IMR-90 (cell line): ENCODE results near the gene FTL. TPM values are rescaled to one million over a fixed set of nuclear protein-coding genes. Genes with fewer than 3 reads are reported as not detected.
A peak's percentile ranks its signal among the peaks of the same experiment; 100 is the strongest.

Experiments used
- ATAC-seq: fragments of 200-7000 bp; cut with Tn5 transposase; 2 replicates; pipeline ENCODE4 v1.9.1; 2020; ENCODE audit warnings: low read depth, mild to moderate bottlenecking, moderate library complexity
- BruUV-seq: library from RNA; stranded (reverse); fragments of 400-500 nt; replicated peaks from 2 replicates; lab custom pipeline; 2021; lab: Mats Ljungman, UMichigan
- CTCF ChIA-PET: fragments of 300-600 bp; formaldehyde crosslinking; extraction: SDS; loops from one replicate; lab custom pipeline; 2021; ENCODE audit warnings: antibody characterized with exemption; lab: Yijun Ruan, JAX
- POLR2A ChIA-PET: fragments of 300-600 bp; sonication (Branson Sonifier 250); formaldehyde crosslinking; loops from one replicate; lab custom pipeline; 2022; ENCODE audit warnings: antibody characterized with exemption; ENCODE audit not compliant: unreplicated experiment; lab: Charles Lee
- DNase-seq: peaks from one replicate; pipeline ENCODE4 v3.0.0; 2013
- H2AFZ ChIP-seq: replicated peaks from 2 replicates; pipeline ENCODE3; 2013; ENCODE audit warnings: low read length, mild to moderate bottlenecking; ENCODE audit not compliant: poor library complexity
- H2AK5ac ChIP-seq: 2 replicates; pipeline ENCODE4 v1.6.1; 2013; ENCODE audit warnings: low read depth, low read length, inconsistent platforms
- H2AK9ac ChIP-seq: replicated peaks from 2 replicates; pipeline ENCODE3; 2013; ENCODE audit warnings: mild to moderate bottlenecking, low read depth, low read length, moderate library complexity; ENCODE audit not compliant: poor library complexity
- H2BK120ac ChIP-seq: 2 replicates; pipeline ENCODE4 v1.6.1; 2013; ENCODE audit warnings: low read depth, low read length, inconsistent platforms
- H2BK15ac ChIP-seq: 3 replicates; pipeline ENCODE4 v1.6.1; 2013; ENCODE audit warnings: low read depth, low read length, inconsistent platforms
- H2BK20ac ChIP-seq: 2 replicates; pipeline ENCODE4 v1.6.1; 2013; ENCODE audit warnings: low read depth, mild to moderate bottlenecking, inconsistent platforms, low read length, moderate library complexity
- H2BK5ac ChIP-seq: 2 replicates; pipeline ENCODE4 v1.6.1; 2013; ENCODE audit warnings: mild to moderate bottlenecking, low read depth, low read length, inconsistent platforms; ENCODE audit not compliant: poor library complexity, severe bottlenecking
- H3K14ac ChIP-seq: replicated peaks from 2 replicates; pipeline ENCODE4 v1.6.1; 2013; ENCODE audit warnings: low read depth, low read length, inconsistent platforms
- H3K18ac ChIP-seq: 2 replicates; pipeline ENCODE4 v1.6.1; 2013; ENCODE audit warnings: low read depth, low read length, control low read depth
- H3K23ac ChIP-seq: 2 replicates; pipeline ENCODE4 v1.6.1; 2013; ENCODE audit warnings: low read depth, low read length, inconsistent platforms
- H3K27ac ChIP-seq: 2 replicates; pipeline ENCODE4 v1.5.1; 2013; ENCODE audit warnings: mild to moderate bottlenecking, control low read depth, low read length; ENCODE audit not compliant: insufficient read depth
- H3K27me3 ChIP-seq: 2 replicates; pipeline ENCODE4 v1.6.1; 2013; ENCODE audit warnings: low read length; ENCODE audit not compliant: control insufficient read depth, insufficient read depth
- H3K36me3 ChIP-seq: 2 replicates; pipeline ENCODE4 v1.6.1; 2013; ENCODE audit warnings: low read length, mixed read lengths; ENCODE audit not compliant: control insufficient read depth, insufficient read depth
- H3K4ac ChIP-seq: 2 replicates; pipeline ENCODE4 v1.6.1; 2013; ENCODE audit warnings: low read depth, low read length, inconsistent platforms
- H3K4me1 ChIP-seq: 2 replicates; pipeline ENCODE4 v1.6.1; 2013; ENCODE audit warnings: low read length, mixed read lengths; ENCODE audit not compliant: control insufficient read depth, insufficient read depth
- H3K4me2 ChIP-seq: 2 replicates; pipeline ENCODE4 v1.6.1; 2013; ENCODE audit warnings: low read depth, mild to moderate bottlenecking, control low read depth, low read length, moderate library complexity
- H3K4me3 ChIP-seq: 2 replicates; pipeline ENCODE4 v1.5.1; 2013; ENCODE audit warnings: low read depth, mild to moderate bottlenecking, control low read depth, low read length, moderate library complexity; ENCODE audit not compliant: insufficient read depth
- H3K56ac ChIP-seq: 2 replicates; pipeline ENCODE4 v1.6.1; 2013; ENCODE audit warnings: low read length, inconsistent platforms; ENCODE audit not compliant: insufficient read depth; ENCODE audit errors: extremely low read depth
- H3K79me1 ChIP-seq, 2 experiments: 2 replicates each; pipeline ENCODE4 v1.6.1; 2013; ENCODE audit warnings: low read length in 2 of 2, inconsistent platforms in 1 of 2, low read depth in 1 of 2
- H3K9ac ChIP-seq: 2 replicates; pipeline ENCODE4 v1.6.1; 2013; ENCODE audit warnings: low read depth, low read length, control low read depth
- H3K9me1 ChIP-seq: 2 replicates; pipeline ENCODE4 v1.6.1; 2013; ENCODE audit warnings: low read length, inconsistent platforms; ENCODE audit not compliant: insufficient read depth
- H3K9me3 ChIP-seq: 2 replicates; pipeline ENCODE4 v1.6.1; 2013; ENCODE audit warnings: low read length; ENCODE audit not compliant: control insufficient read depth, insufficient read depth
- H4K20me1 ChIP-seq: 2 replicates; pipeline ENCODE4 v1.6.1; 2013; ENCODE audit warnings: low read length, inconsistent platforms; ENCODE audit not compliant: insufficient read depth
- H4K5ac ChIP-seq: 2 replicates; pipeline ENCODE4 v1.6.1; 2013; ENCODE audit warnings: mild to moderate bottlenecking, low read depth, low read length, control low read depth
- H4K8ac ChIP-seq, 2 experiments: 2 replicates each; pipeline ENCODE4 v1.6.1; 2013; ENCODE audit warnings: low read depth in 2 of 2, low read length in 2 of 2, control low read depth in 1 of 2, inconsistent platforms in 1 of 2
- H4K91ac ChIP-seq: 2 replicates; pipeline ENCODE4 v1.6.1; 2013; ENCODE audit warnings: low read depth, low read length, inconsistent platforms; ENCODE audit not compliant: insufficient read depth
- BHLHE40 ChIP-seq: fragments of 150-350 bp; IDR thresholded peaks from 2 replicates; pipeline ENCODE4 v1.6.1; 2016; ENCODE audit warnings: mild to moderate bottlenecking, low read depth, low read length
- CTCF ChIP-seq: conservative IDR thresholded peaks from 2 replicates; pipeline ENCODE4 v1.5.1; 2012; ENCODE audit warnings: mild to moderate bottlenecking, low read depth, low read length, improper control_type of control experiment
- POLR2A ChIP-seq: IDR thresholded peaks from 2 replicates; pipeline ENCODE4 v1.6.1; 2012; ENCODE audit warnings: mild to moderate bottlenecking, low read depth, low read length
- RCOR1 ChIP-seq: IDR thresholded peaks from 2 replicates; pipeline ENCODE4 v1.6.1; 2012; ENCODE audit warnings: mild to moderate bottlenecking, low read length, improper control_type of control experiment; ENCODE audit not compliant: insufficient replicate concordance
- RFX5 ChIP-seq: IDR thresholded peaks from 2 replicates; pipeline ENCODE4 v1.8.0; 2012; ENCODE audit warnings: low read depth, mild to moderate bottlenecking, low read length, moderate library complexity
- USF2 ChIP-seq: fragments of 150-350 bp; IDR thresholded peaks from 2 replicates; pipeline ENCODE4 v1.6.1; 2017; ENCODE audit warnings: mild to moderate bottlenecking, antibody characterized with exemption, low read length, low read depth
- WGBS, 2 experiments: methylation state at CpG; one replicate each; pipeline versions ENCODE4 v1.1.5 to v1.1.7; 2013; ENCODE audit warnings: missing lambda C conversion rate in 2 of 2; ENCODE audit not compliant: insufficient read length in 1 of 2; ENCODE audit errors: extremely low coverage in 2 of 2; 5-methylcytosine and 5-hydroxymethylcytosine counted together
- dilution Hi-C: fragments of 300-500 bp; cut with HindIII; formaldehyde crosslinking; loops from one replicate; pipeline ENCODE4 v1.14.3; 2018; ENCODE audit warnings: low sequenced_read_pairs; ENCODE audit not compliant: unreplicated experiment
- in situ Hi-C: fragments of 300-500 bp; cut with MboI; formaldehyde crosslinking; loops from 3 replicates; pipeline ENCODE4 v1.14.3; 2019; ENCODE audit warnings: low sequenced_read_pairs, inconsistent platforms, mixed read lengths
- intact Hi-C: fragments of 100-400 bp; cut with micrococcal nuclease; formaldehyde crosslinking; loops from 2 replicates; pipeline ENCODE4 v1.10.0; 2022
- polyA plus RNA-seq, 3 experiments: library from polyadenylated mRNA; depleted of rRNA; stranded (reverse); fragments of >200 nt; gene quantifications; 2 replicates each; pipeline ENCODE4 v1.2.3, GENCODE V29; 2012; ENCODE audit warnings: low replicate concordance in 1 of 3
- total RNA-seq: library from RNA; depleted of rRNA; stranded (reverse); fragments of >200 nt; gene quantifications from 2 replicates; pipeline ENCODE4 v1.2.3, GENCODE V29; 2012

Gene FTL
- total and polyA plus RNA-seq, 2 of the 4 experiments (the other 2 are of a cell fraction): 1,057 to 2,944 TPM

- H3K27ac ChIP-seq: no peak within 1 kb of the TSS
- H4K5ac ChIP-seq: no peak within 1 kb of the TSS
- H2BK5ac ChIP-seq: no peak within 1 kb of the TSS
- H3K9me3 ChIP-seq: no peaks in the 10 kb centered on the region
- no peak within 1 kb of the TSS for H3K18ac ChIP-seq
- H2BK15ac ChIP-seq: no peak within 1 kb of the TSS
- H3K56ac ChIP-seq: no peak within 1 kb of the TSS
- peak within 1 kb of the TSS; percentile 3; the same call in 1 of the 2 replicates for H3K9ac ChIP-seq
- H3K36me3 ChIP-seq: no peaks in the 10 kb centered on the region
- WGBS, 2 experiments: 1% methylated on average over 22 of the region's 43 CpGs; no CpG with 5 or more reads in 1 of the 2 experiments
- no peaks in the 10 kb centered on the region for H3K4me1 ChIP-seq
- H4K20me1 ChIP-seq: no peaks in the 10 kb centered on the region
- no peak within 1 kb of the TSS for H2BK20ac ChIP-seq
- POLR2A ChIA-PET: no interaction called here
- DNase-seq: peak; percentile 42
- dilution Hi-C loops (no loop called here), intact Hi-C loops (no loop called here), in situ Hi-C loops (no loop called here)
- no peak within 1 kb of the TSS for H2AK5ac ChIP-seq
- H2AK9ac ChIP-seq: peak within 1 kb of the TSS; percentile 81
- H3K9me1 ChIP-seq: no peaks in the 10 kb centered on the region
- H4K91ac ChIP-seq: no peak within 1 kb of the TSS
- TF ChIP-seq POLR2A (no peak), USF2 (no peak), RFX5 (no peak), CTCF (no peak), RCOR1 (no peak), BHLHE40 (no peak)
- peak within 1 kb of the TSS in 1 of 2 experiments; percentile 70; a peak in 1 of 4 replicates for H4K8ac ChIP-seq
- H2BK120ac ChIP-seq: no peak within 1 kb of the TSS
- H2AFZ ChIP-seq: peak within 1 kb of the TSS; percentile 99
- BruUV-seq: no TSS peak
- CTCF ChIA-PET: no interaction called here
- peak within 1 kb of the TSS; percentile 73; the same call in 1 of the 2 replicates for H3K4ac ChIP-seq
- H3K79me1 ChIP-seq: no peaks in the 10 kb centered on the region; a peak in 1 of 4 replicates
- peak within 1 kb of the TSS; percentile 48 for H3K14ac ChIP-seq
- H3K27me3 ChIP-seq: no peaks in the 10 kb centered on the region
- ATAC-seq: peak; percentile 96
- peak within 1 kb of the TSS; percentile 96 for H3K4me2 ChIP-seq
- H3K4me3 ChIP-seq: peak within 1 kb of the TSS; percentile 54
- peak within 1 kb of the TSS; percentile 94; the same call in 1 of the 2 replicates for H3K23ac ChIP-seq
These were observed 31.7 kb upstream of the FTL start, which contains the start of gene DHDH for GRCh38 chr19:48933382-48933932. TSS of gene DHDH (plus strand) at chr19:48933699. CDS start at chr19:48933722, 23 bp downstream.
